GM12891 (cell line): Measurements from ENCODE around the gene LRCH1.

Experiments
- DNase-seq: peaks from one replicate; pipeline ENCODE4 v3.0.0; 2011; ENCODE audit warnings: low spot score; ENCODE audit not compliant: insufficient read length
- FAIRE-seq: peaks from 2 replicates; lab custom pipeline; 2011; peaks lifted over from hg19 to GRCh38; lab: Jason Lieb, UNC
- PAX5 ChIP-seq: IDR thresholded peaks from 2 replicates; pipeline ENCODE4 v1.6.1; 2011; ENCODE audit warnings: low read length, moderate library complexity, mild to moderate bottlenecking; ENCODE audit not compliant: insufficient read depth, severe bottlenecking
- POLR2A ChIP-seq: IDR thresholded peaks from 2 replicates; pipeline ENCODE4 v1.6.1; 2011; ENCODE audit warnings: low read depth, low read length, control low read depth
- POLR2AphosphoS5 ChIP-seq: IDR thresholded peaks from 2 replicates; pipeline ENCODE4 v1.6.1; 2011; ENCODE audit warnings: low read depth, low read length, control low read depth
- POU2F2 ChIP-seq: IDR thresholded peaks from 2 replicates; pipeline ENCODE4 v1.6.1; 2011; ENCODE audit warnings: low read depth, mild to moderate bottlenecking, control low read depth, low read length, moderate library complexity
- SPI1 ChIP-seq: IDR thresholded peaks from 2 replicates; pipeline ENCODE4 v1.6.1; 2011; ENCODE audit warnings: low read depth, low read length, control low read depth
- TAF1 ChIP-seq: IDR thresholded peaks from 2 replicates; pipeline ENCODE4 v1.6.1; 2011; ENCODE audit warnings: low read depth, low read length, control low read depth

The LRCH1 gene

GRCh38 chr13:46607768-46608564, 55.0 kb downstream of the LRCH1 start:
- DNase-seq (no peak), FAIRE-seq (peak; percentile 50)
- TF ChIP-seq TAF1: no peak
- no peak for TF ChIP-seq SPI1
- no peak for TF ChIP-seq PAX5
- no peak for TF ChIP-seq POLR2A
- no peak for TF ChIP-seq POU2F2
- no peak for TF ChIP-seq POLR2AphosphoS5

GRCh38 chr13:46609052-46609451, 56.1 kb downstream of the LRCH1 start:
- TF ChIP-seq POLR2AphosphoS5 (no peak), SPI1 (no peak), POLR2A (no peak), PAX5 (no peak), POU2F2 (no peak), TAF1 (no peak)
- FAIRE-seq: peak; percentile 74
- DNase-seq: no peak

- TF ChIP-seq POLR2AphosphoS5 (no peak), SPI1 (no peak), POU2F2 (no peak), TAF1 (no peak), PAX5 (no peak)
- FAIRE-seq (peak; percentile 31), DNase-seq (no peak)
Observed at GRCh38 chr13:46609726-46610125, 56.8 kb downstream of the LRCH1 start.

- FAIRE-seq: peak; percentile 9
- no peak for DNase-seq
- TF ChIP-seq POLR2A (no peak), POU2F2 (no peak), POLR2AphosphoS5 (no peak), SPI1 (no peak), PAX5 (no peak), TAF1 (no peak)
Observed at GRCh38 chr13:46612267-46612666, 59.3 kb downstream of the LRCH1 start.

- no peak for TF ChIP-seq TAF1
- TF ChIP-seq POLR2AphosphoS5: no peak
- no peak for TF ChIP-seq POLR2A
- TF ChIP-seq PAX5: no peak
- TF ChIP-seq POU2F2: no peak
- no peak for TF ChIP-seq SPI1
- FAIRE-seq (peak; percentile 77), DNase-seq (no peak)
Observed at GRCh38 chr13:46613409-46614049, 60.6 kb downstream of the LRCH1 start.

- DNase-seq (no peak), FAIRE-seq (no peak)
- no peak for TF ChIP-seq POLR2A
- TF ChIP-seq POLR2AphosphoS5: no peak
- no peak for TF ChIP-seq POU2F2
- no peak for TF ChIP-seq SPI1
- no peak for TF ChIP-seq TAF1
- no peak for TF ChIP-seq PAX5
Observed at GRCh38 chr13:46614582-46614981, 61.6 kb downstream of the LRCH1 start.

GRCh38 chr13:46615888-46616531, 63.0 kb downstream of the LRCH1 start:
- TF ChIP-seq POLR2AphosphoS5 (no peak), POU2F2 (no peak), TAF1 (no peak), POLR2A (no peak), PAX5 (no peak), SPI1 (no peak)
- FAIRE-seq: peak; percentile 5
- no peak for DNase-seq

GRCh38 chr13:46617229-46617721, 64.3 kb downstream of the LRCH1 start:
- TF ChIP-seq TAF1 (no peak), SPI1 (no peak), POLR2AphosphoS5 (no peak), POLR2A (no peak), POU2F2 (no peak), PAX5 (no peak)
- FAIRE-seq (peak; percentile 62), DNase-seq (no peak)

GRCh38 chr13:46617885-46618284, 64.9 kb downstream of the LRCH1 start:
- DNase-seq (no peak), FAIRE-seq (peak; percentile 85)
- TF ChIP-seq POLR2AphosphoS5 (no peak), POLR2A (no peak), SPI1 (no peak), PAX5 (peak; percentile 34), TAF1 (no peak), POU2F2 (no peak)

- no peak for TF ChIP-seq PAX5
- TF ChIP-seq TAF1: no peak
- TF ChIP-seq POLR2A: no peak
- TF ChIP-seq SPI1: no peak
- no peak for TF ChIP-seq POLR2AphosphoS5
- no peak for TF ChIP-seq POU2F2
- no peak for FAIRE-seq
- no peak for DNase-seq
Observed at GRCh38 chr13:46618694-46619254, 65.8 kb downstream of the LRCH1 start.
